CD4-positive, alpha-beta memory T cell (primary cell): Measurements from ENCODE around the gene MAGEC1. TPM values are rescaled to one million over a fixed set of nuclear protein-coding genes. Genes with fewer than 3 reads are reported as not detected.
"Not testable (repeated sequence)": the region's sequence is repeated elsewhere in the genome, so short reads cannot be mapped to it uniquely, and the experiment has no call there.

Experiments used
- CTCF ChIA-PET: fragments of 350-600 bp; sonication (Branson Sonifier 250); formaldehyde crosslinking; loops from one replicate; lab custom pipeline; 2021; ENCODE audit warnings: inconsistent platforms; ENCODE audit not compliant: partially characterized antibody; lab: Charles Lee
- POLR2A ChIA-PET: fragments of 350-600 bp; sonication (Branson Sonifier 250); formaldehyde crosslinking; loops from one replicate; lab custom pipeline; 2021; ENCODE audit not compliant: partially characterized antibody; lab: Charles Lee
- DNase-seq, 5 donors: peaks; one replicate each; pipeline versions ENCODE4 v3.0.0 to v3.0.0-alpha.2; 2020 to 2022; ENCODE audit warnings: mixed read lengths in 1 of 5
- H3K27ac ChIP-seq: one replicate; pipeline ENCODE4 v1.7.0; 2013; ENCODE audit warnings: low read depth, low read length
- H3K27me3 ChIP-seq: 2 replicates; pipeline ENCODE4 v1.7.0; 2013; ENCODE audit warnings: mild to moderate bottlenecking, low read length, moderate library complexity; ENCODE audit not compliant: insufficient read depth
- H3K36me3 ChIP-seq: 2 replicates; pipeline ENCODE4 v1.7.0; 2013; ENCODE audit warnings: mild to moderate bottlenecking, low read length, moderate library complexity; ENCODE audit not compliant: insufficient read depth
- H3K4me1 ChIP-seq: 2 replicates; pipeline ENCODE4 v1.7.0; 2013; ENCODE audit warnings: mild to moderate bottlenecking, low read length, moderate library complexity; ENCODE audit not compliant: insufficient read depth
- H3K4me3 ChIP-seq, 2 donors: one replicate each; pipeline ENCODE4 v1.7.0; 2013; ENCODE audit warnings: low read length in 2 of 2, mild to moderate bottlenecking in 1 of 2
- H3K9me3 ChIP-seq, 2 donors: one replicate each; pipeline ENCODE4 v1.7.0; 2013; ENCODE audit warnings: low read length in 2 of 2, control low read depth in 1 of 2; ENCODE audit not compliant: control insufficient read depth in 1 of 2
- H3K27ac Mint-ChIP-seq, 7 donors: one replicate each; pipeline ENCODE4 v1.8.0; 2020 to 2021; ENCODE audit warnings: mixed read lengths in 7 of 7, mild to moderate bottlenecking in 6 of 7, inconsistent platforms in 3 of 7, moderate library complexity in 3 of 7
- H3K27me3 Mint-ChIP-seq, 2 donors: one replicate each; pipeline ENCODE4 v1.8.0; 2020 to 2021; ENCODE audit warnings: mixed read lengths in 2 of 2
- H3K36me3 Mint-ChIP-seq, 2 donors: one replicate each; pipeline ENCODE4 v1.8.0; 2020 to 2021; ENCODE audit warnings: mixed read lengths in 2 of 2, inconsistent platforms in 1 of 2, mild to moderate bottlenecking in 1 of 2
- H3K4me1 Mint-ChIP-seq, 4 donors: one replicate each; pipeline ENCODE4 v1.8.0; 2020 to 2021; ENCODE audit warnings: mixed read lengths in 4 of 4, mild to moderate bottlenecking in 1 of 4
- H3K4me3 Mint-ChIP-seq, 8 donors: one replicate each; pipeline ENCODE4 v1.8.0; 2020 to 2021; ENCODE audit warnings: mixed read lengths in 8 of 8, mild to moderate bottlenecking in 7 of 8, moderate library complexity in 6 of 8, inconsistent platforms in 3 of 8
- H3K9me3 Mint-ChIP-seq, 8 donors: one replicate each; pipeline ENCODE4 v1.8.0; 2020 to 2021; ENCODE audit warnings: mixed read lengths in 8 of 8, mild to moderate bottlenecking in 5 of 8, inconsistent platforms in 3 of 8, moderate library complexity in 1 of 8
- intact Hi-C: fragments of 100-400 bp; cut with micrococcal nuclease; formaldehyde crosslinking; loops from one replicate; pipeline ENCODE4 v1.15.1; 2023
- polyA plus RNA-seq, 2 donors: library from polyadenylated mRNA; unstranded; fragments of 300-500 nt; fragmentation: Illumina TruSeq; gene quantifications; one replicate each; pipeline ENCODE4 v1.2.3, GENCODE V29; 2021
- total RNA-seq, 2 experiments: library from RNA; stranded (reverse); gene quantifications; one replicate each; pipeline ENCODE4 v1.2.3, GENCODE V29; 2021

The MAGEC1 gene
- total RNA-seq = not detected
- polyA plus RNA-seq = not detected

- intact Hi-C loops = no loop called here
- no peaks in the 10 kb centered on the region for H3K4me1 Mint-ChIP-seq
- no peaks in the 10 kb centered on the region for H3K27me3 Mint-ChIP-seq
- no peak within 1 kb of the TSS for H3K4me3 ChIP-seq
- H3K36me3 Mint-ChIP-seq = no peaks in the 10 kb centered on the region
- no peaks in the 10 kb centered on the region for H3K27me3 ChIP-seq
- no peak within 1 kb of the TSS for H3K27ac Mint-ChIP-seq
- ChIA-PET POLR2A (no interaction called here), CTCF (no interaction called here)
- DNase-seq = no peak
- H3K36me3 ChIP-seq = no peaks in the 10 kb centered on the region
- no peak within 1 kb of the TSS for H3K4me3 Mint-ChIP-seq
- no peaks in the 10 kb centered on the region for H3K4me1 ChIP-seq
- no peak within 1 kb of the TSS for H3K27ac ChIP-seq
- H3K9me3 ChIP-seq = no peaks in the 10 kb centered on the region
- peaks cover 0 to 10% (median 0%) of the 10 kb centered on the region in 8 donors for H3K9me3 Mint-ChIP-seq
Measured at GRCh38 chrX:141903400-141904155, at the start of gene MAGEC1. Gene MAGEC1, plus strand, starts transcription at chrX:141903894. Its CDS starts 1,179 bp downstream, at chrX:141905073.

- no peak overlapping the region for H3K27ac ChIP-seq
- Mint-ChIP-seq H3K9me3 (peaks cover 0 to 4% (median 0%) of the 10 kb centered on the region in 8 donors), H3K4me3 (no peak overlapping the region), H3K36me3 (no peaks in the 10 kb centered on the region), H3K27me3 (no peaks in the 10 kb centered on the region), H3K4me1 (no peaks in the 10 kb centered on the region), H3K27ac (no peak overlapping the region)
- H3K27me3 ChIP-seq = no peaks in the 10 kb centered on the region
- no peak for DNase-seq
- intact Hi-C loops = no loop called here
- H3K36me3 ChIP-seq = no peaks in the 10 kb centered on the region
- CTCF ChIA-PET = no interaction called here
- H3K4me3 ChIP-seq = no peak overlapping the region
- H3K9me3 ChIP-seq = no peaks in the 10 kb centered on the region
- POLR2A ChIA-PET = no interaction called here
- no peaks in the 10 kb centered on the region for H3K4me1 ChIP-seq
Measured at GRCh38 chrX:141857479-141857878, 46.2 kb upstream of the MAGEC1 start.

- no peaks in the 10 kb centered on the region for H3K36me3 ChIP-seq
- no peaks in the 10 kb centered on the region for H3K9me3 ChIP-seq
- Mint-ChIP-seq H3K27ac (no peak overlapping the region), H3K36me3 (no peaks in the 10 kb centered on the region), H3K4me1 (no peaks in the 10 kb centered on the region), H3K27me3 (no peaks in the 10 kb centered on the region), H3K9me3 (peaks cover 0 to 2% (median 0%) of the 10 kb centered on the region in 8 donors), H3K4me3 (no peak overlapping the region)
- no peak for DNase-seq
- no peaks in the 10 kb centered on the region for H3K27me3 ChIP-seq
- no peak overlapping the region for H3K27ac ChIP-seq
- CTCF ChIA-PET = no interaction called here
- POLR2A ChIA-PET = no interaction called here
- intact Hi-C loops = no loop called here
- no peak overlapping the region for H3K4me3 ChIP-seq
- H3K4me1 ChIP-seq = no peaks in the 10 kb centered on the region
Measured at GRCh38 chrX:141879616-141880015, 24.1 kb upstream of the MAGEC1 start.

- CTCF ChIA-PET, H3K27me3 ChIP-seq, POLR2A ChIA-PET, H3K36me3 Mint-ChIP-seq, H3K4me1 Mint-ChIP-seq, H3K9me3 Mint-ChIP-seq, H3K36me3 ChIP-seq, H3K4me3 ChIP-seq, H3K27me3 Mint-ChIP-seq, H3K27ac ChIP-seq, H3K9me3 ChIP-seq, intact Hi-C loops, DNase-seq, H3K27ac Mint-ChIP-seq, H3K4me3 Mint-ChIP-seq, H3K4me1 ChIP-seq: not testable (repeated sequence)
Measured at GRCh38 chrX:141888811-141889210, 14.9 kb upstream of the MAGEC1 start.

GRCh38 chrX:141894733-141895132, 9.0 kb upstream of the MAGEC1 start:
- H3K27ac ChIP-seq = no peak overlapping the region
- DNase-seq = no peak
- no peak overlapping the region for H3K27ac Mint-ChIP-seq
- H3K27me3 ChIP-seq = no peaks in the 10 kb centered on the region
- no peaks in the 10 kb centered on the region for H3K4me1 ChIP-seq
- H3K4me3 Mint-ChIP-seq = no peak overlapping the region
- no peaks in the 10 kb centered on the region for H3K36me3 Mint-ChIP-seq
- H3K4me3 ChIP-seq = no peak overlapping the region
- POLR2A ChIA-PET = no interaction called here
- H3K9me3 Mint-ChIP-seq = peaks cover 0 to 7% (median 0%) of the 10 kb centered on the region in 8 donors
- intact Hi-C loops = no loop called here
- H3K36me3 ChIP-seq = no peaks in the 10 kb centered on the region
- CTCF ChIA-PET = no interaction called here
- no peaks in the 10 kb centered on the region for H3K27me3 Mint-ChIP-seq
- no peaks in the 10 kb centered on the region for H3K4me1 Mint-ChIP-seq
- H3K9me3 ChIP-seq = no peaks in the 10 kb centered on the region

GRCh38 chrX:141897690-141898089, 6.0 kb upstream of the MAGEC1 start:
- no peaks in the 10 kb centered on the region for H3K4me1 ChIP-seq
- no peaks in the 10 kb centered on the region for H3K36me3 Mint-ChIP-seq
- no peaks in the 10 kb centered on the region for H3K27me3 Mint-ChIP-seq
- H3K9me3 Mint-ChIP-seq = peaks cover 0 to 9% (median 0%) of the 10 kb centered on the region in 8 donors
- H3K4me1 Mint-ChIP-seq = no peaks in the 10 kb centered on the region
- CTCF ChIA-PET = no interaction called here
- no peak overlapping the region for H3K27ac Mint-ChIP-seq
- no peaks in the 10 kb centered on the region for H3K36me3 ChIP-seq
- no peak overlapping the region for H3K27ac ChIP-seq
- H3K4me3 Mint-ChIP-seq = no peak overlapping the region
- H3K4me3 ChIP-seq = no peak overlapping the region
- no peaks in the 10 kb centered on the region for H3K9me3 ChIP-seq
- intact Hi-C loops = no loop called here
- no peak for DNase-seq
- POLR2A ChIA-PET = no interaction called here
- H3K27me3 ChIP-seq = no peaks in the 10 kb centered on the region

GRCh38 chrX:141902366-141902765, 1.3 kb upstream of the MAGEC1 start:
- Mint-ChIP-seq H3K27me3 (no peaks in the 10 kb centered on the region), H3K27ac (no peak overlapping the region), H3K36me3 (no peaks in the 10 kb centered on the region), H3K4me3 (no peak overlapping the region), H3K4me1 (no peaks in the 10 kb centered on the region), H3K9me3 (peaks cover 0 to 9% (median 0%) of the 10 kb centered on the region in 8 donors)
- DNase-seq = no peak
- Histone ChIP-seq H3K9me3 (no peaks in the 10 kb centered on the region), H3K36me3 (no peaks in the 10 kb centered on the region), H3K27me3 (no peaks in the 10 kb centered on the region), H3K27ac (no peak overlapping the region), H3K4me1 (no peaks in the 10 kb centered on the region), H3K4me3 (no peak overlapping the region)
- intact Hi-C loops = no loop called here
- ChIA-PET CTCF (no interaction called here), POLR2A (no interaction called here)
